AG04450 (cell line): ENCODE measurements around the gene TINCR. TPM values are rescaled to one million over a fixed set of nuclear protein-coding genes. Genes with fewer than 3 reads are reported as not detected.

ENCODE experiments used
- CTCF ChIA-PET: fragments of 300-600, 350-600 bp; formaldehyde crosslinking; extraction: SDS; loops from one replicate; lab custom pipeline; 2022; ENCODE audit warnings: antibody characterized with exemption, inconsistent platforms; lab: Charles Lee
- POLR2A ChIA-PET: fragments of 350-600 bp; formaldehyde crosslinking; extraction: SDS; loops from one replicate; lab custom pipeline; 2021; ENCODE audit warnings: antibody characterized with exemption, inconsistent platforms; lab: Yijun Ruan, JAX
- DNase-seq: peaks from one replicate; pipeline ENCODE4 v3.0.0-alpha.2; 2011; ENCODE audit warnings: low read depth, low spot score
- H3K27ac ChIP-seq: one replicate; pipeline ENCODE4 v1.5.1; 2012; ENCODE audit warnings: low read depth, low read length, control low read depth
- H3K27me3 ChIP-seq: one replicate; pipeline ENCODE4 v1.6.0; 2012; ENCODE audit warnings: low read length; ENCODE audit not compliant: control insufficient read depth, insufficient read depth
- H3K4me3 ChIP-seq: 2 replicates; pipeline ENCODE4 v1.5.1; 2011; ENCODE audit warnings: mild to moderate bottlenecking, low read depth, low read length, control low read depth
- H3K9me3 ChIP-seq: 2 replicates; pipeline ENCODE4 v1.5.1; 2012; ENCODE audit warnings: low read length; ENCODE audit not compliant: control insufficient read depth, insufficient read depth
- CTCF ChIP-seq: IDR thresholded peaks from 2 replicates; pipeline ENCODE4 v1.5.1; 2011; ENCODE audit warnings: low read depth, low read length, control low read depth, inconsistent platforms
- polyA plus RNA-seq: library from polyadenylated mRNA; depleted of rRNA; stranded (reverse); fragments of >200 nt; gene quantifications from 2 replicates; pipeline ENCODE4 v1.2.3, GENCODE V29; 2011

TINCR gene
- polyA plus RNA-seq, 1 experiment = 0.04 TPM

- H3K9me3 ChIP-seq = no peaks in the 10 kb centered on the region
- H3K27ac ChIP-seq = no peak overlapping the region
- ChIA-PET CTCF (no interaction called here), POLR2A (no interaction called here)
- no peak overlapping the region for H3K4me3 ChIP-seq
- peaks cover 18% of the 10 kb centered on the region for H3K27me3 ChIP-seq
- no peak for DNase-seq
- no peak for TF ChIP-seq CTCF
Measured at GRCh38 chr19:5554828-5555227, 12.9 kb downstream of the TINCR start.

- Histone ChIP-seq H3K27ac (no peak overlapping the region), H3K4me3 (no peak overlapping the region), H3K27me3 (peaks cover 11% of the 10 kb centered on the region), H3K9me3 (no peaks in the 10 kb centered on the region)
- ChIA-PET POLR2A (no interaction called here), CTCF (interaction anchor here (0.7 kb wide), 1 partner anchor 17 kb away, joined by 5 read pairs; no protein-coding TSS in a partner anchor)
- no peak for DNase-seq
- TF ChIP-seq CTCF = no peak
Measured at GRCh38 chr19:5553892-5554291, 13.9 kb downstream of the TINCR start.

- H3K27ac ChIP-seq = no peak overlapping the region
- no peak overlapping the region for H3K4me3 ChIP-seq
- POLR2A ChIA-PET = no interaction called here
- CTCF ChIA-PET = interaction anchor here (0.6 to 2.6 kb wide), 9 partner anchors 9 to 251 kb away, joined by 3 to 8 read pairs (median 4); no protein-coding TSS in a partner anchor
- peaks cover 6% of the 10 kb centered on the region for H3K27me3 ChIP-seq
- H3K9me3 ChIP-seq = no peaks in the 10 kb centered on the region
- DNase-seq = peak; percentile 13
- peak; percentile 70 for TF ChIP-seq CTCF
Measured at GRCh38 chr19:5547881-5548280, 19.9 kb downstream of the TINCR start.

- DNase-seq = no peak
- CTCF ChIA-PET = no interaction called here
- no peak for TF ChIP-seq CTCF
- no peaks in the 10 kb centered on the region for H3K9me3 ChIP-seq
- POLR2A ChIA-PET = no interaction called here
- H3K27me3 ChIP-seq = peaks cover 6% of the 10 kb centered on the region
- no peak overlapping the region for H3K27ac ChIP-seq
- H3K4me3 ChIP-seq = no peak overlapping the region
Measured at GRCh38 chr19:5545984-5546383, 21.8 kb downstream of the TINCR start.

- ChIA-PET POLR2A (no interaction called here), CTCF (no interaction called here)
- peaks cover 10% of the 10 kb centered on the region for H3K27me3 ChIP-seq
- no peaks in the 10 kb centered on the region for H3K9me3 ChIP-seq
- no peak for TF ChIP-seq CTCF
- H3K4me3 ChIP-seq = no peak overlapping the region
- no peak overlapping the region for H3K27ac ChIP-seq
- DNase-seq = no peak
Measured at GRCh38 chr19:5545051-5545450, 22.7 kb downstream of the TINCR start.
